Femur (tissue), 1 donor: ENCODE results near the gene ACTR6.
"Not testable (repeated sequence)": the region's sequence is repeated elsewhere in the genome, so short reads cannot be mapped to it uniquely, and the experiment has no call there.

ENCODE experiments used
- DNase-seq: peaks from one replicate; pipeline ENCODE4 v3.0.0-alpha.2; 2017

ACTR6 gene

DNA sequence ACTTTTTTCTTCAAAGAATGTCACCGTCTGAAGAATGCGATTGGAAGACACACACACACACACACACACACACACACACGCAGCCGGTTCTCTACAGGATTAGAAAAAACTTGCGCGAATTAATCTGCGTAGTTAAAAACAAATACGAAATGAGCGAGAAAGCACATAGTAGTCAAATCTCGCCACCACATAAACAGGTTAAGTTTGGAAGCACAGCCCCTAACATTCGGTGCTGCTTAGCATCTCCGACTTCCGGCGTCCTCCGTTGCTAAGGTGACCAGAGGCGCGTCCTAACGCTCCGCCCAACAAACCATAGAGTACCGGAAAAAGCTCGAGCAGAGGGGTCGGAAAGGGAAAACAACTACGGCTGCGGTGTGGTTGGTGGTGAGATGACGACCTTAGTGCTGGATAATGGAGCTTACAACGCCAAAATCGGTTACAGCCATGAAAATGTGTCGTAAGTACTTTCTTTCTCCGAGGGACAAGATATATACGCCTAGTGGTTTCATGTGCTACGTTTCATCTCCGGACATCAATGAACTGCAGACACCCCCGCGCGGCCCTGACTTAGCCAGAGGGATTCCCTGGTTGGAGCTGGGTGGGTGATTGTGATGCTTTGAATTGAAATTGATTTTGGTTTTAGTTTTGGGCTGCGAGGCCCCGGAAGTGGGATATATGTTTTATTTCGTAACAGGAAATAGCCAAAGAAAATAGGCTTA lies at the start of gene ACTR6:
Gene ACTR6 (plus strand): TSS at position 353 of the 719 bp plus-strand sequence. CDS start 37 bp downstream, at position 390.
- peak; percentile 98 for DNase-seq

DNA sequence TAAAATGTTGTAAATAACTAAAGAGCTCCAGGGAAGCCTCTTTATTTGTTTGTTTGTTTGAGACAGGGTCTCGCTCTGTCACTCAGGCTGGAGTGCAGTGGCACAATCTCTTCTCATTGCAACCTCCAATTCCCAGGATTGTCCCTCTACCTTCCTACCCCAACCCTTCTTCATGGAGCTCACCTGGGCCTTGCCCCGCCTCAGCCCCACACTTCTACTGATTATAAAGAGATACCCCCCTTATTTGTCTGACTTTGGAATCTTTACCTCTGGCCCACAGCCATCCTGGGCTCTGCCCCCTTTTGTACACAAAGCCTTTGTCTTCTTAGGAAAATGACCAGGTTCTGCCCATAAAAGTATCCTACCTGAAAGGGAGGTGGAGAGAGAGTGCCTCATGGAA lies 48.8 kb upstream of the ACTR6 start:
- DNase-seq, result no peak

DNA sequence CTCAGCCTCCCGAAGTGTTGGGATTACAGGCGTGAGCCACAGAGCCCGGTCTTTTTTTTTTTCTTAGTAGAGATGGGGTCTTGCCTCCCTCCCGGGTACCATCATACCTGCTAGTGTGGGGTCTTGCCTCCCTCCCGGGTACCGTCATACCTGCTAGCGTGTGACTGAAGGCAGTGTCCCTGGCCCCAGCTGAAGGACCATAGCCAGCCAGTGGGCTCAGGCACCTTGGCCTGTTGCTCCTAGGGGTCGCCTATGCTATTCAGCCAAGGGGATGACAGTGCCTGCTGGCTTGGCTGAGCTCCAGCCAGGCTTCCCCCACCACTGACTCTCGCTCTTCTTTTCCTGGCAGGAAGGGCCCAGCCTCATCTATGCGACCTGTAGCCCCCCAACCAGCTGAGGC lies 47.5 kb upstream of the ACTR6 start:
- DNase-seq, result no peak

DNA sequence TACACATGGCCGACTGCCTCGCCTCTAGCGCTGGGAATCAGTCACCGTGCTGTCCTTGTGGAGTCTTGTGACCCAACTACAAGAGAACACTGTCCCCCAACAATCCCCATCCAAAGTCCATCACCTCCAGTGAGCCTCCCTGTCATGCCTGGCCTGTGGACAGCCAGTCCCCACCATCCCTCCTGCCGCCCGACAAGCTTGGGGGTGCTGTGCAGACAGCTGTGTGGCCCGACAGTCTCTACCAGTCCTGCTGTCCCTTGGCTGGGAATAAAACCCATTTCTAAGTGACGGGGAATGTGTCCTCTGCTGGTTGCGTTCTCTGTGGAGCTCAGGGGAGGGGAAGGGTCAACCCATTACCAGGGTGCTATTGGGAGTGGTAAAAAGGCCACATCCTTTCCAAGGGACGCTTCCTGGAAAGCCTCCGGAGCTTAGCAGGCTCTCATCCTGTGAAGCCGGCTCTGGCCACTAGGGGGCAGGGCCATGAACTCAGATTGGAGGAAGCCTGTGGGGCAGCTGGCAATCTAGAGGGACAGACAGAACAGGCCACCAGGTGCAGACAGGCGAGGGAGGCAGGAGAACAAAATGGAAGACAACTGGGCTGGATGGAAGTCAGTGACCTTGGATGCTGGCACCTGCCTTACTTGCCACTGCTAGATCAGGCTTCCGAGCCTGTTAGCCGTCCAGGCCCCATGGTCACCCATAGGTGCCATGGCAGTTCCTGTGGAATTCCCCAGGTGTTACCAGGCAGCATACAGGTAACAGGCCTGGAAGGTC lies 46.0 kb upstream of the ACTR6 start:
- DNase-seq, result peak; percentile 52

DNA sequence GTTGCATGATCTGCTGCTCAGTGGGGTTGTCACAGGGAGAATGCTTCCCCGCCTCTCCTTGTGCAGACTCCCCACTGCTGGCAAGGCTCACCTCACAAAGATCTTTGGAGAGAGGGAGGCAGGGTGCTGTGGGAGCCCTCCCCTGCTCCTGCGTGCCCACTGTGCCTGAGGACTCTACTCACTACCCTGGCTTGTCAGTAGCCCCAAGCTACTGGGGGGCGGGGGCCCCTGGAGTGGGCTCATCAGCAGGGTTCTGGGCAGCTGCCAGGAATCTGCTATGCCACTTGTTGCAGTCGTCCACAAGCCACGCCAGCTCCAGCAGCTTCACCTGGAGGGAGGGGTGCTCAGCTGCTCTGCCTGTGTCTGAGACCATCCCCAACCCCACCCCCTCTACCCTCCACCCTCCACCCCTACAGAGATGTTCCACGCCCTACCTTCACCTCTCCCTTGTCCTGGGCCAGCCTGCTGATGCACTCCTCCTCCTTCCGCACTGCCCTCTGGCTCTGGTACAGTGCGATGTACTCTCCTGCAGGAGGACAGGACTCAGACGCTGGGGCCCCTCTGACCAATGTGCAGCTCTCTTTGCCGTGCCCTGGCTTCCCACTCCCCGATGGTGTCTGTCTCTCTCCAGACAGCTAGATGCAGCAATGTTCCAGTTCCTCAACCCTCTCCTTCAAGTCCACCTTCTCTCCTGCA lies 43.7 kb upstream of the ACTR6 start:
- DNase-seq, result no peak

DNA sequence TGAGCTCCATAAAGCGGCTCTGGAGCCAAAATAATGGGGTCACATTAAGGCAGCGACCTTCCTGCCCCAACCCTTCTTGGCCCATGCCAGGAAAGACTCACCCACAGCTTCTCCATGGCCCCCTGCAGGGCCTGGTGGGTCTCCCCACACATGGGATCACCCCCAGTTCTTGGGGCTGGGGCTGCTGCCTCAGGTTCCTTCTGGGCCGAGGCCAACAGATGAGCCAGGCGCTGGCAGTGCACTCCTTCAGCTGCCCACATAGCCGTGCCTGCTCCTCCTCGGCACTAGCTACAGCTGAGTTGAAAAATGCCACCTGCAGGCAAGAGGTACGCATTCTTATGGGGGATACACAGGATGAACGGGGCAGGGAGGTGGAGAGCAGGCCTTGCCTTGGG lies 43.2 kb upstream of the ACTR6 start:
- no peak for DNase-seq

DNA sequence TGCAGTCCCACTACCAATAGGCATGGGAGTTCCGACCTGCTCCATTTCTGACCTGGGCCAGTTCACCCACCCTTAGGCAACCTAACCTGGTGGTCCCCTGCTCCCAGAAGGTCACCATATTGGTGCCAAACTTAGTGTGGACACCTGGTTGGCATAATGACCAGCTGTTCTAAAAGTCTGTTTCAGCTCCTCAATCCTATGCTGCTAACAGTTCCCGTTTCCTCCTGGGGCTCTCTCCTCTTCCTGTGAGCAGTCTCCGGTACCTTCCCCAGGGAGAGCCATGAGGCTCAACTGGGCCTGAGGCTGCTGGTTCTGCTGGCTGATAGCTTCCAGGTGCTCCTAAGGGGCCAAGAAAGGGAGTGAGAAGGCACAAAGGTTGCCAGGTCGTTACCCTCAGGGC lies 42.1 kb upstream of the ACTR6 start:
- DNase-seq, result no peak

DNA sequence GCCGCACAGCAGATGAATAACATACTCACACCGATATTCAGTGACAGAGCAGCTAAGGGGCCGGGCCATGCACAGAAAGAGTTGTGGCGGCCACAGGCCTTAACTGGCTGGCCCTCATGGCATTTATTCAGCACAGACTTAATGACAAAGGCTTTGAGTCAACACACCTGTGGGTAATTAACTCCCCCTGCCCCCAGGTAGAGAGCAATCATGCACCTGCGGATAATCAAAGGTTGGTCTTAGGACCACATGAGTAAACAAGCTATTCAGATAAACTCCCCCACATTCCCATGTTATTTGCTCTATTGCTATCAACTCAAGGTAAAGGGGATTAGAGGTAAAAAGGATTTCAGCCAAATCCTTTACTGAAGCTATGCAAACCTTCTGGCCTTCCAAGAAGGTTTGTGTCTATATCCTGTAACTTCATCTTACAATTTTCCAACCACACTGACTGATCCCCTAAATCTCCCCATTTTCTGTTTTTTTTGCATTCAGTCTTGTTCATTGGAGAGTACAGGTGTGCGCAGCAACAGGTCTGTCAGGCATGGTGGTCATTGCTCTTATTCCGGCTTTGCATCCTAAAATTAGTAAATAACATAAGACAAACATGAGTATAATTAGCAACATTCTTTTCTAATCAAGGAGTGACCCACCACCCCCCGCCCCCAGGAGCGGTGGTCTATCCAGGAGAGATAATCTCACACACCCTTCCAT lies 41.1 kb upstream of the ACTR6 start:
- no peak for DNase-seq

DNA sequence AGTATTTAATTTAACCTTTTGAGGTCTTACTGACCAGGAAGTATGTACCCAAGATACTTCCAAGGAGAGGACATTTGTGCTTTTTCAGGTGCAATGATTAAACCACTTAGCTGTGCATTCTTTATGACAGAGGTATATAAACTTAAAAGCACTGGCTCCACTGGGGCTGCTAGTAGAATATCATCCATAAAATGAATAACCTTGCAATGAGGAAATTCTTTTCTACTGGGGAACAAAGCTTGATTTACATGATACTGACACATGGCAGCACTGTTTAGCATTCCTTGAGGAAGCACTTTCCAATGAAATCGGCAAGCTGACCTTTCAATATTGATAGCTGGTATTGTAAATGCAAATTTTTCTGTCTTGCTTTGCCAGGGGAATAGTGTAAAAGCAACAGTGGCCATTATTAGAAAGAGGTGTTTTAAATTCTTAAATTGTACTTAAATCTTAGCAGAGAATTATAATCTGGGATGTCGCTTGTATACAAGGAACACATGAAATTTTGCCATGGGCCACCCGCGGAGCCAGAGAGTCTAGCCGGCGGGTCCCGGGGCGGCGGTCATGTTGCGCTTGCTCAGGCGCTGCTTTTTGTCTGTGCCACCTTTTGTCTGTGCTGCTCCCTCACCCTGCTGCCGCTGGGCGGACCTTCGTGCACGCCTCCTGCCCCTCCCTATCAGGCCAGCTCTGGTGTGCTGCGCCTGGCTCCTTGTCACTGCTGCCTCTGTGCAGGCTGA lies 37.0 kb upstream of the ACTR6 start:
- peak; percentile 79 for DNase-seq

DNA sequence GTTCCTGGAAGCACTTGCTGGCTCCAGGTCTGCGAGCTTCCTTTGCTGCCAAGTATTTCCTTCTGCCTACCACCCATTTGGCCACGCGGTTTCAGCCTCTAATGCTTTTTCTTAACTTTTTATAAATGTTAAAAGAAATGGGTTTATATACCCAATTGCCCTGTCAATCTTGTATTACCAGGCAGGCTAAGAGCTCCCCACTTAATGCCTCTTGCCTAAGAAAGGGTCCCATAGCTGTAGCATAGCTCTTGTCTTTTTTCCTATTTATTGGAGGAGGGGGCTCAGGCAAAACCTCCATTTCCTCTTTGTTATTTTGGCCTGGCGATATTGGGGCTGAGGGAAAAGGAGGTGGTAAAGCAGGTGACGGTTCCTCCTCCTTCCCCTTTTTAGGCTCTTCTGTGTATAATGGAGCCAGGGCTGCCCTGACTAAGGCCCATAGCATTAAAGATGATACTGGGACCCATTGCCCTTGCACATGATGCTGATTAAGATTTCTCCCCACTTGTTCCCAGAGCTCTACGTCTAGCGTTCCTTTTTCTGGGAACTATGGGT lies 36.4 kb upstream of the ACTR6 start:
- no peak for DNase-seq

DNA sequence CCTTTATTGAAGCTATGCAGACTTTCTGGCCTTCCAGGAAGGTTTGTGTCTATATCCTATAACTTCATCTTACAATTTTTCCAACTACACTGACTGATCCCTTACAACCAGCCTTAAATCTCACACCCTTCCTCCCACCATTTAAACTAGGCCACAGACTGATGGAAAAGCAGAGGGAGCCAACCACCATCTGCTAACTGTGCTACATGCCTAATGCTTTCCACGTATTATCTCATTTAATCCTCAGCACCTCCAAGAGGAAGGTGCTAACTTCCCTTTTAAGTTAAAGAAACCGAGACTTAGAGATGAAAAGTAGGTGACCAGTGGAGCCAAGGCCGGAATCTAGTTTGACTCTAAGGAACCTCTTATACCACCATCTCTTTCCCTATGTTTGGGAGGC lies 35.3 kb upstream of the ACTR6 start:
- no peak for DNase-seq

DNA sequence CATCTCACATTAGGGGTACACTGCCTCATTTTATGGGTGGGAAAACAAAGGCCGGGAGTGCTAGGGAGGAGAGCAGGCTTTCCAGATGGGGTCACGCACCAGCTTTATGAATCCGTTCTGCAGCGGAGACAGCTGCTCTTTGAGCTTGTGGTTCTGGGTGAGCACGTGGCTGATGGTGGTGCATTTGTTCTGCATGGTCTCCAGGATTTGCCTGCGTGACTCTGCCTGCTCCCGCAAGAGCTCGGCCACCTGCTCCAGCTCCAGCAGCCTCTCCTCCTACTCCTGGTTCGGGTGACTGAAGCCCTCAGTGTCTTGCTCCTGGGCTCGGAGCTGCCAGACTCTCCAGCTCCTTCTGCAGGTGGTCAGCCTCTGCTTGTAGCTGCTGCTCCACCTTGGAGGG lies 34.4 kb upstream of the ACTR6 start:
- DNase-seq, result no peak

DNA sequence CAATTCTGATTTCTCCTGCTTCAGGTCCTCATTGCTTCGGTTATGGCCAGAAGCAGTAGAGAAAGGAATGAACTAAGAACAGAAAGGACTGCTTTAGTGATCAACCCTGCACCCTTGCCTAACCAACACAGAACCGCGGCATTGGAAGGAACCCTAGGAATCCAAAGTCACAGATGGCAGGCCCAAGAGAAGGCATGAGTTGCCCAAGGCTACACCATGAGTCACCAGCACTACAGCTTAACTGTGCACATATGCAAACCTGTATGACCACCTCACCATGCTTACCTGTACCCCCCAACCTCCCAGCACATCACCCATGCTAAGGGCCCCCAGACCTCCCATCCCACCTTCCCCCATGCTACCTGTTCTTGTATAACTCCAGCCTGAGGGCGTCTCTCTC lies 32.1 kb upstream of the ACTR6 start:
- no peak for DNase-seq

DNA sequence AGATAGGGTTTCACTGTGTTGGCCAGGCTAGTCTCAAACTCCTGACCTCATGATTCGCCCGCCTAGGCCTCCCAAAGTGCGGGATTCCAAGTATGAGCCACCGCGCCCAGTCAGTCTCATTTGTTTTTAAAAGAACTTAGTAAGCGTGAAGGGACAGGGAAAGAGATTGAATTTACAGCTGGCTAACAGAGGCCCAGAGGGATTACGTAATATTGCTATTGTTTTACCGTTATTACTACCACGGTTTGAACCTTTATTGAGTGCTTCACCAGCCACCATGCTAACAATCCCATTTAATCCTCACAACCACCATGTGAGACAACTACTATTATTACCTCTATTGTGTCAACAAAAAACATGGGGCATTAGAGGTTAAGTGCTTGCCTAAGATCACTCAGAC lies 31.3 kb upstream of the ACTR6 start:
- no peak for DNase-seq

DNA sequence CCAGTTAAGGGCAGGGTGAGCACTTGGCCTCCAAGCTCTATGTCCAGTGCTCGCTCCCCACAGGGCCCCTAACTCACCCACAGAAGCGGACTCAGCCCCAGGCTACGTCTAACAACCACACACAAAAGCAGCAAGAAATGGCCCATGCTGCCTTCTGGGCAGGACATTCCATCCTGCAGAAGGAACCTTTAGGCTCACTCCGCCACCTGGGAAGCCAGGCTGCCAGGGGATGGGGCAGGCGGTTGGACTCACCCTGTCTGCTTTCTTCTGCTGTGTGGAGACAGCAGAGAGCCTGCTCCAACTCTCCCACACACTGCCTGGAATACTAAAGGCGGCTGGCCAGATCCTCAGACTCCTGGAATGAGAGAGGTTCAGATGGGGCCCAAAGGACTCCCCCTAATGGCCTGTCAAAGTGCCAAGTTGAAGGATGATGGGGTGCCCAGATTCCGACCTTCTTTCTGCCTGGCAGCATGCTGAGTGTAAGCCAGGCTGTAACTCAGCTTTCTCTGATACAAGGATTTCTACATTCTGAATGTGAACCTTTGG lies 30.2 kb upstream of the ACTR6 start:
- no peak for DNase-seq

DNA sequence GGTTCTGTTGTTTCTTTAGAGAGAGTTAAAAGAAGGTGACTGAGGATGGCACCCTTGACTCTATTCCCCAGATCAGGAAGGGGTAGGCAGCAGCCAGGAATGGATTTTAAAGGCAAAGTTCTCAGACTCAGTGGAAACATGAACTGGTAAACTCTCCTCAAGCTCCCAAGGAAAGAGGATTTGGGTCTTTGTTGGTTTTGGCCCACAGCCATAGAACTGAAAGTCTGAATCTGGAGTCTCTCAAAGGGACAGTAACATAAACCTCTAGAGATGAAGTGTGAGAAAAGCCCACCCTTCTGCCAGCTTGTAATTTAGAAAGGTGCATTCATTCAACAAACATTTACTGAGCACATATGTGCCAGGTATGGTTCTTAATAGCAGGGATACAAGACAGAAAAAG lies 29.4 kb upstream of the ACTR6 start:
- DNase-seq, result no peak

DNA sequence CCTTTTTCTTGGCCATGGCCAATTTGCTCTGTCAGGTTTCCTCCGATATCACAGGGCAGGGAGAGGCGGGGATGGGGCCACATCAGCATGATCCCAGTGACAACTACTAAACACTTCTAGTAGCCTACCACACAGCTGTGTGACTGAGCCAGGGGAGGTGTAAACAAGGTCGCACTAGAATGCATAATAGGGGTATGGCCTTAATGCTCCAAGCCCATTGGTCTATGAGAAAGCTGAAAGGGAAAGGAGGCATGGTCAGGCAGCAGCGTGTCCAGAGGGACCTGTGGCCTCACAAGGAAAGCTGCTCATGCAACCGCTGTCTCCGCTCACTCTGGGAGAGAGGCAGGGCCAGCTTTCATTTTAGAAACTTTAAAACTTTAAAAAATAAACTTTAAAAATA lies 27.5 kb upstream of the ACTR6 start:
- no peak for DNase-seq

DNA sequence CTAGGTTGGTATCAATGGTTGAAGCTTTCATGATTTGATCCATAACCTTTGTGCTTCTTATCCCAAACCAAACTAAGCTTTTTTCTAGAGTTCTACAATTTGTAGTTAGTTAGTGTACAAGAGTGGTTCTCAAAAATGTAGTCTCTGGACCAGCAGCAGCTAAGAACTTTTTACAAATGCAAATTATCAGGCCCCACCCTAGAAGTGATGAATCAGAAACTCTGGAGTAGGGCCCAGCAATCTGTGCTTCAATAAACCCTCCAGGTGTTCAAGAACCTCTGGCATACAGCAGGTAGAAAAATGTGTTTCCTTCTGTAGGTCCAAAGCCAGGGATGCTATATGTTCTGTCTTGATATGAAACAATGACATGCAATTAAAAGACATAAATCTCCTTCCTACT lies 26.1 kb upstream of the ACTR6 start:
- no peak for DNase-seq

DNA sequence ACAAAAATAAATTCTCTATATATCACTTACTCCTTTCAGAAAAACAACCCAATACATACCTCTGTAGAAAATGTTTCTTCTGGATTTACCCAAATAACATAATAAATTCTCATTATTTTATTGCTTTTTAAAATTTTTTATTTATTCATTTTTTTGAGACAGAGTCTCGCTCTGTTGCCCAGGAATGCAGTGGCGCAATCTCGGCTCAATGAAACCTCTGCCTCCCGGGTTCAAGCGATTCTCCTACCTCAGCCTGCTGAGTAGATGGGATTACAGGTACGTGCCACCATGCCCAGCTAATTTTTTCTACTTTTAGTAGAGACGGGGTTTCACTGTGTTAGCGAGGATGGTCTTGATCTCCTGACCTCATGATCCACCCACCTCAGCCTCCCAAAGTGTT lies 24.1 kb upstream of the ACTR6 start:
- DNase-seq, result not testable (repeated sequence)

DNA sequence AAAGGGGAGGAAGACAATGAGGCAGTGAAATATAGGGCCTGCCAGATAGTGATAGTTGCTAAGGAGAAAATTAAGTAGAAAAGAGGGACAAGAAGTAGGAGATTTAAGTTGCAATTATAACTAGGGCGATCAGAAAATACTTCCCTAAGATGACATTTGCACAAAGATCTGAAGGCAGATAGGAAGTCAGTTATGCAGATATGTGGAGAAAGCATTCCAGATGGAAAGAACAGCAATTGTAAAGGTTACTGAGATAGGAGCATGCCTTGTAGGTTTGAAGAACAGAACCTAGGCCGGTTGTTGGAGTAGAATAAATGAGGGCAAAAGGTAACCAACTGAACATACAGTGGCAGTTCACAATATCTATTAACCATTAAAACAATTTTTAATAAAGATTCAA lies 21.4 kb upstream of the ACTR6 start:
- DNase-seq, result no peak

DNA sequence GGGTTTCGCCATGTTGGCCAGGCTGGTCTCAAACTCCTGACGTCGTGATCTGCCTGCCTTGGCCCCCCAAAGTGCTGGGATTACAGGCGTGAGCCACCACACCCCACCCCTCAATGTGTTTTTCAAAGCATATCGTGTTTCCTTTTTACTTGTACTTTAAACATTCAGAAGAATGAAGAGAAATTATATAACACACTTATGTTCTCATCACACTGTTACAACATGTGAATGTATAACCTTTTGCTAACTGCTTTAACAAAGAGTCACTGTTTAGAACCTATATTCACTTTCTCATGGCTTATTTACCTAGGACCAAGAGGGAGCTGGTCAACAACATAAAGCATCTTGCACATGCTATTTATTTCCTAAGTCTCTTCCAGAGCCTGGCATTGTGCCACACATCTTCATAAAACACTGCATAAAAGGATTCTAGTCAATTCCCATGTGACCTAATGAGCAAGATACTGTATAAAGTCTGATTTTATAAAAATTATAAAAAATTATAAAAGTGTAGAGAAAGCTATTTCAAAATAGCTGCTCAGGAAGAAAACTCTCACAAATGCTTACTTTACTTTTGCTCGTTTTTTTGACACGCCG lies 16.0 kb upstream of the ACTR6 start:
- no peak for DNase-seq
